Peyer's patch (tissue), 4 donors: ENCODE results near the gene MDN1.

Experiments
- CTCF ChIP-seq, 6 experiments: fragments of 450-650 bp in 4 of 6; fragments of 200-600 bp in 2 of 6; sonication (generic) in 1 of 6; IDR thresholded peaks; one replicate each; pipeline ENCODE4 v1.5.1; 2017 to 2019; ENCODE audit warnings: antibody characterized with exemption in 6 of 6, mild to moderate bottlenecking in 3 of 6, moderate library complexity in 1 of 6
- POLR2A ChIP-seq, 2 donors: fragments of 450-650 bp; IDR thresholded peaks; one replicate each; pipeline ENCODE4 v1.5.1; 2017; ENCODE audit warnings: antibody characterized with exemption in 2 of 2, mild to moderate bottlenecking in 2 of 2, moderate library complexity in 2 of 2

GRCh38 chr6:89702349-89702748, 117.2 kb downstream of the MDN1 start:
- TF ChIP-seq CTCF (IDR thresholded peaks at IDR 0.05) = no peak
- no peak for TF ChIP-seq POLR2A (IDR thresholded peaks at IDR 0.05)
